Left ventricle myocardium inferior (tissue), 1 donor: ENCODE data around the gene POGLUT2. TPM values are rescaled to one million over a fixed set of nuclear protein-coding genes. Genes with fewer than 3 reads are reported as not detected.

Experiments
- total RNA-seq: library from RNA; stranded (reverse); fragmentation: NEBNext Ultra II Directional; extraction: Animal tissue kit (Norgen Biotek cat#: 25700); gene quantifications from one replicate; pipeline ENCODE4 v1.2.1, GENCODE V29; 2021
- donor health status: DM: no; HTN: yes; CAD: no; lungs with severe emphysema.

The POGLUT2 gene
- total RNA-seq, 1 donor from 2014 or later, result 3.4 TPM

Other genes starting within 250 kb of the POGLUT2 start
- gene TPP2, start 202.0 kb downstream of the POGLUT2 start, total RNA-seq, result 29.0 TPM
- gene METTL21C, start 103.9 kb downstream of the POGLUT2 start, total RNA-seq, result not detected
- gene TEX30, start 25.2 kb downstream of the POGLUT2 start, total RNA-seq, result 8.1 TPM
- gene BIVM, start 143 bp upstream of the POGLUT2 start, total RNA-seq, result 37.5 TPM
- 30.4 TPM for gene ERCC5, start 47.1 kb upstream of the POGLUT2 start, total RNA-seq